Measurements from ENCODE around the gene GRK3.

DNA sequence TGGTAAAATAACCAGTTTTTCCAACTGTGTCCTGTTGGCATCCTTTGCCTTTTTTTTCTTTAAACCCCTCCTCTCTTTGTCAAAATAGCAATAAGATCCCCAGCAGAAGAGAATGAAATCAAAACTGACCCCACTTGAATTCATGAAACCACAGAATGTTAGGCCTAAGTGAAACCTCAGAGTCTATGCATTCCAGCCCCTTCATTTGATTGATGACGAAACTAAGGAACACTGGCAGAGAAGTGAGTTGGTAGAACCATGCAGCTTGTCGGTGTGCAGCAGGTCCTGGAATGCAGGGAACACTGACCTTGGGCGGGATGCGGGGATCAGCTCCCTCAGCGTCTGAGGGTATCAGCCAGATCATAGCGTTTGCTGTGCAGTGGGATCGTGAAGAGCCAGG is 57.5 kb downstream of the GRK3 start:
- TF ChIP-seq, protein P1, sequence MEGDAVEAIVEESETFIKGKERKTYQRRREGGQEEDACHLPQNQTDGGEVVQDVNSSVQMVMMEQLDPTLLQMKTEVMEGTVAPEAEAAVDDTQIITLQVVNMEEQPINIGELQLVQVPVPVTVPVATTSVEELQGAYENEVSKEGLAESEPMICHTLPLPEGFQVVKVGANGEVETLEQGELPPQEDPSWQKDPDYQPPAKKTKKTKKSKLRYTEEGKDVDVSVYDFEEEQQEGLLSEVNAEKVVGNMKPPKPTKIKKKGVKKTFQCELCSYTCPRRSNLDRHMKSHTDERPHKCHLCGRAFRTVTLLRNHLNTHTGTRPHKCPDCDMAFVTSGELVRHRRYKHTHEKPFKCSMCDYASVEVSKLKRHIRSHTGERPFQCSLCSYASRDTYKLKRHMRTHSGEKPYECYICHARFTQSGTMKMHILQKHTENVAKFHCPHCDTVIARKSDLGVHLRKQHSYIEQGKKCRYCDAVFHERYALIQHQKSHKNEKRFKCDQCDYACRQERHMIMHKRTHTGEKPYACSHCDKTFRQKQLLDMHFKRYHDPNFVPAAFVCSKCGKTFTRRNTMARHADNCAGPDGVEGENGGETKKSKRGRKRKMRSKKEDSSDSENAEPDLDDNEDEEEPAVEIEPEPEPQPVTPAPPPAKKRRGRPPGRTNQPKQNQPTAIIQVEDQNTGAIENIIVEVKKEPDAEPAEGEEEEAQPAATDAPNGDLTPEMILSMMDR (conservative IDR thresholded peaks at IDR 0.05) = no peak
- TF ChIP-seq EZH2 (IDR thresholded peaks at IDR 0.05; ENCODE audit: low read depth) = no peak
